ENCODE results near the gene CNOT9.

The CNOT9 gene

DNA sequence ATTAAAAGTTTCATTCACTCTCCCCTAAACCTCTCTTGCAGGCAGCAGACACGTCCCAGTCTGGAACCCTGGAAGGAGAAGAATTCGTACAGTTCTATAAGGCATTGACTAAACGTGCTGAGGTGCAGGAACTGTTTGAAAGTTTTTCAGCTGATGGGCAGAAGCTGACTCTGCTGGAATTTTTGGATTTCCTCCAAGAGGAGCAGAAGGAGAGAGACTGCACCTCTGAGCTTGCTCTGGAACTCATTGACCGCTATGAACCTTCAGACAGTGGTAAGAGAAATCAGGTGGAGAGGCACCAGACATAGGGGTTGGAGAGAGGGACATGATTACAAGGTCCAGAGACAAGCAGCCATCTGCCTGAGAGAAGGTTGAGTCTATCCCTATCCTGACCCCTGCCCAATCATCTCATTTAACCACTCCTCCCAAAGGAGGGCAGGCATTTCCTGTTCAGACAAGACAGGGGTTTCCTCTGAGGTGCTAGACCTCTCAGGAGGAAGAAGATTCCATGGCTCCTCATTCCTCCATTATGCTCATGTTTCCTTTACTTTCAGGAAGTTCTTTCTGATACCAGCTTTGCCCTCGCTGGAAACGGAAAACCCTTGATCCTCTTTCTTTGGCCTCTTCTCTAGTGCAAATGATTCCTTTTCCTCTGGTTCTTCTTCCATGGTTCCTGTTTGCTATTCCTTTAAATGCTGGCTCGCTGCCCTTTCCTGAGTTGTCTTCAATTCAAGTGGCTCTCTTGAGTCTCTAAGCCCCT is 54.1 kb downstream of the CNOT9 start:
- no peak for TF ChIP-seq RAD21 (IDR thresholded peaks at IDR 0.05; ENCODE audit: low read depth)
- peak; percentile 54; the same call in 1 of the 2 replicates for TF ChIP-seq NFIC (IDR thresholded peaks at IDR 0.05)
- peak; percentile 50 for TF ChIP-seq TEAD4 (IDR thresholded peaks at IDR 0.05)
- TF ChIP-seq EP300 (IDR thresholded peaks at IDR 0.05; ENCODE audit: borderline replicate concordance): no peak

DNA sequence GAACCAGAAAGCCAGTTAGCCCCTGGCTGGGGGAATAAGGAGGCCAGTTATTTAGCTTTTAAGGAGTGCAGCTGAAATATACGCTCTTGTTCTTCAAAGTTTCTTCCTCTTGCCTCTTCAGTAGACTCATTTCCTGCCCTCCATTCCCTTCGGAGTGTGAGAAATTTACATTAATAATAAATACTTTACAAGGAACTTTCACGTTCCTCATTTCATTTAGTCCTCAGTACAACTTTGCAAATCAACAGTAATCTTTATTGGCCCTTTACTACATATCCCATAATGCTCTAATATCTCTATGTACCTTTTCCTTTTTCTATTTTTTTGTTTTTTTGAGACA is 54.7 kb downstream of the CNOT9 start:
- TF ChIP-seq FOXM1 (IDR thresholded peaks at IDR 0.05; ENCODE audit: borderline replicate concordance, low read depth) (no peak), TAF1 (IDR thresholded peaks at IDR 0.05; ENCODE audit: low read depth) (no peak), EP300 (IDR thresholded peaks at IDR 0.05; ENCODE audit: borderline replicate concordance) (no peak), EGR1 (IDR thresholded peaks at IDR 0.05) (no peak), NFIC (IDR thresholded peaks at IDR 0.05) (no peak), ZBTB7A (IDR thresholded peaks at IDR 0.05; ENCODE audit: low read depth) (no peak), CEBPB (IDR thresholded peaks at IDR 0.05) (no peak), CREB1 (IDR thresholded peaks at IDR 0.05; ENCODE audit: low read depth) (no peak), TEAD4 (IDR thresholded peaks at IDR 0.05) (no peak), TCF12 (IDR thresholded peaks at IDR 0.05; ENCODE audit: low read depth) (no peak), YY1 (IDR thresholded peaks at IDR 0.05; ENCODE audit: low read depth) (no peak), RAD21 (IDR thresholded peaks at IDR 0.05; ENCODE audit: low read depth) (no peak)
- TF ChIP-seq, protein P1, sequence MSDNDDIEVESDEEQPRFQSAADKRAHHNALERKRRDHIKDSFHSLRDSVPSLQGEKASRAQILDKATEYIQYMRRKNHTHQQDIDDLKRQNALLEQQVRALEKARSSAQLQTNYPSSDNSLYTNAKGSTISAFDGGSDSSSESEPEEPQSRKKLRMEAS (IDR thresholded peaks at IDR 0.05): no peak
- TF ChIP-seq, protein P2, sequence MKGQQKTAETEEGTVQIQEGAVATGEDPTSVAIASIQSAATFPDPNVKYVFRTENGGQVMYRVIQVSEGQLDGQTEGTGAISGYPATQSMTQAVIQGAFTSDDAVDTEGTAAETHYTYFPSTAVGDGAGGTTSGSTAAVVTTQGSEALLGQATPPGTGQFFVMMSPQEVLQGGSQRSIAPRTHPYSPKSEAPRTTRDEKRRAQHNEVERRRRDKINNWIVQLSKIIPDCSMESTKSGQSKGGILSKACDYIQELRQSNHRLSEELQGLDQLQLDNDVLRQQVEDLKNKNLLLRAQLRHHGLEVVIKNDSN (IDR thresholded peaks at IDR 0.05): no peak
- TF ChIP-seq, protein P3, sequence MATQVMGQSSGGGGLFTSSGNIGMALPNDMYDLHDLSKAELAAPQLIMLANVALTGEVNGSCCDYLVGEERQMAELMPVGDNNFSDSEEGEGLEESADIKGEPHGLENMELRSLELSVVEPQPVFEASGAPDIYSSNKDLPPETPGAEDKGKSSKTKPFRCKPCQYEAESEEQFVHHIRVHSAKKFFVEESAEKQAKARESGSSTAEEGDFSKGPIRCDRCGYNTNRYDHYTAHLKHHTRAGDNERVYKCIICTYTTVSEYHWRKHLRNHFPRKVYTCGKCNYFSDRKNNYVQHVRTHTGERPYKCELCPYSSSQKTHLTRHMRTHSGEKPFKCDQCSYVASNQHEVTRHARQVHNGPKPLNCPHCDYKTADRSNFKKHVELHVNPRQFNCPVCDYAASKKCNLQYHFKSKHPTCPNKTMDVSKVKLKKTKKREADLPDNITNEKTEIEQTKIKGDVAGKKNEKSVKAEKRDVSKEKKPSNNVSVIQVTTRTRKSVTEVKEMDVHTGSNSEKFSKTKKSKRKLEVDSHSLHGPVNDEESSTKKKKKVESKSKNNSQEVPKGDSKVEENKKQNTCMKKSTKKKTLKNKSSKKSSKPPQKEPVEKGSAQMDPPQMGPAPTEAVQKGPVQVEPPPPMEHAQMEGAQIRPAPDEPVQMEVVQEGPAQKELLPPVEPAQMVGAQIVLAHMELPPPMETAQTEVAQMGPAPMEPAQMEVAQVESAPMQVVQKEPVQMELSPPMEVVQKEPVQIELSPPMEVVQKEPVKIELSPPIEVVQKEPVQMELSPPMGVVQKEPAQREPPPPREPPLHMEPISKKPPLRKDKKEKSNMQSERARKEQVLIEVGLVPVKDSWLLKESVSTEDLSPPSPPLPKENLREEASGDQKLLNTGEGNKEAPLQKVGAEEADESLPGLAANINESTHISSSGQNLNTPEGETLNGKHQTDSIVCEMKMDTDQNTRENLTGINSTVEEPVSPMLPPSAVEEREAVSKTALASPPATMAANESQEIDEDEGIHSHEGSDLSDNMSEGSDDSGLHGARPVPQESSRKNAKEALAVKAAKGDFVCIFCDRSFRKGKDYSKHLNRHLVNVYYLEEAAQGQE (IDR thresholded peaks at IDR 0.05; ENCODE audit: low read depth): no peak

DNA sequence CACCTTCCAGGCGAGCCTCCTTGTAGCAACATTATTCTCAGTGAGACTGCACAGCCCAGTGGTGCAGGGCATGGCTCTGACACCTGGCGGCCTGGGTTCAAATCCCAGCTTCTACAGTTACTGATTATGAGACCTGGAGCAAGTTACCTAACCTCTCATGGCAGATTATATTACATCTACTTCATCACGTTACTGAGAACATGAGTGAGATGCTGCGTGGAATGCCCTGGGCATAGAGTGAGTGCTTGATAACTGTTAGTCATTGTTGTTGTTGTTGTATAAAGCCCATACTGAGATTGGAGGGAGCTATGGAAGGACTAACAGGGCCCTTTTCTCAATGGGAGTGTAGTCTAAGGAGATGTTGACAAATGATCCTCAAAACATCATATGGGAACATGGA is 57.7 kb downstream of the CNOT9 start:
- TF ChIP-seq, protein P1 (IDR thresholded peaks at IDR 0.05): no peak

DNA sequence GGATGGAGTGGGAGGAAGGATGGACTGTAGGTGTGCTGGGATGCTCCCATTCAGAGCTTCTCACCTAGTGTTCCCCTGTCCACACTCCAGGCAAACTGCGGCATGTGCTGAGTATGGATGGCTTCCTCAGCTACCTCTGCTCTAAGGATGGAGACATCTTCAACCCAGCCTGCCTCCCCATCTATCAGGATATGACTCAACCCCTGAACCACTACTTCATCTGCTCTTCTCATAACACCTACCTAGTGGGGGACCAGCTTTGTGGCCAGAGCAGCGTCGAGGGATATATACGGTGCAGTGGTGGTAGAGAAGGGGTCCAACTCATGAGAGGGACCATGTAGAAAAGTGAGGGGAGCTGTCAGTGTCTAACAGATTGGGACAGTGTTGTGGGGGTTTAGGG is 59.3 kb downstream of the CNOT9 start:
- TF ChIP-seq CREB1 (IDR thresholded peaks at IDR 0.05; ENCODE audit: low read depth): no peak
- TF ChIP-seq, protein P3 (IDR thresholded peaks at IDR 0.05; ENCODE audit: low read depth): no peak
- no peak for TF ChIP-seq TCF12 (IDR thresholded peaks at IDR 0.05; ENCODE audit: low read depth)
- no peak for TF ChIP-seq EGR1 (IDR thresholded peaks at IDR 0.05)
- TF ChIP-seq, protein P1 (IDR thresholded peaks at IDR 0.05): no peak
- TF ChIP-seq RAD21 (IDR thresholded peaks at IDR 0.05; ENCODE audit: low read depth): no peak
- no peak for TF ChIP-seq TAF1 (IDR thresholded peaks at IDR 0.05; ENCODE audit: low read depth)
- no peak for TF ChIP-seq NFIC (IDR thresholded peaks at IDR 0.05)
- TF ChIP-seq YY1 (IDR thresholded peaks at IDR 0.05; ENCODE audit: low read depth): no peak
- TF ChIP-seq, protein P2 (IDR thresholded peaks at IDR 0.05): no peak
- TF ChIP-seq FOXM1 (IDR thresholded peaks at IDR 0.05; ENCODE audit: borderline replicate concordance, low read depth): no peak
- TF ChIP-seq CEBPB (IDR thresholded peaks at IDR 0.05): no peak
- no peak for TF ChIP-seq ZBTB7A (IDR thresholded peaks at IDR 0.05; ENCODE audit: low read depth)
- TF ChIP-seq EP300 (IDR thresholded peaks at IDR 0.05; ENCODE audit: borderline replicate concordance): no peak

DNA sequence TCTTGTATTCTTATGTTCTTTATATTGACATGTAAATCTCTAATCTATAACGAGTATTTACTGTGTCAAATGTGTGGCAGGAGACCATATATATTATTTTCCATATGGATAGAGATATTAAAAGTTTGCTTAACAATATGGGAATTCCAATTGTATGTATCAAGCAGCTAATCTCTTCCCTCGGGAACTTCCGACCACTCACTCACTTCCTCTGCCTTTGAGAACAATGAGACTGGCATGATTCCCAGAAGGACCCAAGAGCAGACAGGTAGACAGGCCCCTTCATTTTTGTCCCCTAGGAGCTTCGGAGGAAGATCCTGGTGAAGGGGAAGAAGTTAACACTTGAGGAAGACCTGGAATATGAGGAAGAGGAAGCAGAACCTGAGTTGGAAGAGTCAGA is 63.2 kb downstream of the CNOT9 start:
- TF ChIP-seq, protein P1 (IDR thresholded peaks at IDR 0.05): no peak
- TF ChIP-seq NFIC (IDR thresholded peaks at IDR 0.05): peak; percentile 40

DNA sequence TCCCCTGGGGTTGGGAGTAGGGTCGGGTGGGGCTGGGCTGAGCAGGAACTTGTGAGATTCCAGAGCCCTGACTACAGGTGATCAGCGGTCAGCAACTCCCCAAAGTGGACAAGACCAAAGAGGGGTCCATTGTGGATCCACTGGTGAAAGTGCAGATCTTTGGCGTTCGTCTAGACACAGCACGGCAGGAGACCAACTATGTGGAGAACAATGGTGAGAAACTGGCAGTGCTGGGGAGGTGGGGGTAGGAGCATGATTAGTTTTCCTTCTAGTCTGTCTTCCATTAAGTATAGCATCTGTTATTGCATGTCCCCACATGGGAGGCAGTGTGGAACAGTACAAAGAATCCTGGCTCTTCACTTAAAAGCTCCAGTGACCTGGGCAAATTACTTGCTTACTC is 67.1 kb downstream of the CNOT9 start:
- TF ChIP-seq EP300 (IDR thresholded peaks at IDR 0.05; ENCODE audit: borderline replicate concordance) (peak; percentile 55; the same call in 1 of the 2 replicates), FOXM1 (IDR thresholded peaks at IDR 0.05; ENCODE audit: borderline replicate concordance, low read depth) (no peak), CEBPB (IDR thresholded peaks at IDR 0.05) (no peak), TEAD4 (IDR thresholded peaks at IDR 0.05) (peak; percentile 62)
- TF ChIP-seq, protein P1 (IDR thresholded peaks at IDR 0.05): 0 out of 2 replicates have a peak, but pooled peaks have one; percentile 25

Data from Ishikawa (cell line).